ENCODE data around the gene RIPK4.

- TF ChIP-seq, protein P1, sequence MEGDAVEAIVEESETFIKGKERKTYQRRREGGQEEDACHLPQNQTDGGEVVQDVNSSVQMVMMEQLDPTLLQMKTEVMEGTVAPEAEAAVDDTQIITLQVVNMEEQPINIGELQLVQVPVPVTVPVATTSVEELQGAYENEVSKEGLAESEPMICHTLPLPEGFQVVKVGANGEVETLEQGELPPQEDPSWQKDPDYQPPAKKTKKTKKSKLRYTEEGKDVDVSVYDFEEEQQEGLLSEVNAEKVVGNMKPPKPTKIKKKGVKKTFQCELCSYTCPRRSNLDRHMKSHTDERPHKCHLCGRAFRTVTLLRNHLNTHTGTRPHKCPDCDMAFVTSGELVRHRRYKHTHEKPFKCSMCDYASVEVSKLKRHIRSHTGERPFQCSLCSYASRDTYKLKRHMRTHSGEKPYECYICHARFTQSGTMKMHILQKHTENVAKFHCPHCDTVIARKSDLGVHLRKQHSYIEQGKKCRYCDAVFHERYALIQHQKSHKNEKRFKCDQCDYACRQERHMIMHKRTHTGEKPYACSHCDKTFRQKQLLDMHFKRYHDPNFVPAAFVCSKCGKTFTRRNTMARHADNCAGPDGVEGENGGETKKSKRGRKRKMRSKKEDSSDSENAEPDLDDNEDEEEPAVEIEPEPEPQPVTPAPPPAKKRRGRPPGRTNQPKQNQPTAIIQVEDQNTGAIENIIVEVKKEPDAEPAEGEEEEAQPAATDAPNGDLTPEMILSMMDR (IDR thresholded peaks at IDR 0.05): no peak
- TF ChIP-seq POLR2A (IDR thresholded peaks at IDR 0.05): no peak
Measured at GRCh38 chr21:41802198-41802584, 35.3 kb upstream of the RIPK4 start.
